ACC112 (cell line): Measurements from ENCODE around the gene FOXN1.

ENCODE experiments used
- H2AFZ ChIP-seq: fragments of 200-600 bp; sonication (generic); one replicate; pipeline ENCODE4 v1.6.0; 2017; ENCODE audit warnings: antibody characterized with exemption, low read length; ENCODE audit not compliant: unreplicated experiment
- H3K27ac ChIP-seq: fragments of 200-600 bp; sonication (generic); 2 replicates; pipeline ENCODE4 v1.5.1; 2014; ENCODE audit warnings: low read depth, mild to moderate bottlenecking, antibody characterized with exemption, low read length, moderate library complexity
- H3K27me3 ChIP-seq: fragments of 200-600 bp; sonication (generic); 2 replicates; pipeline ENCODE4 v1.6.1; 2014; ENCODE audit warnings: mild to moderate bottlenecking, antibody characterized with exemption, low read length, moderate library complexity, mixed read lengths; ENCODE audit not compliant: insufficient read depth
- H3K36me3 ChIP-seq: fragments of 200-600 bp; sonication (generic); 2 replicates; pipeline ENCODE4 v1.6.1; 2016; ENCODE audit warnings: mild to moderate bottlenecking, antibody characterized with exemption, low read length, moderate library complexity, mixed read lengths; ENCODE audit not compliant: insufficient read depth
- H3K4me1 ChIP-seq: fragments of 200-600 bp; sonication (generic); one replicate; pipeline ENCODE4 v1.6.1; 2016; ENCODE audit warnings: low read length, mixed read lengths; ENCODE audit not compliant: insufficient read depth, unreplicated experiment, control insufficient read depth
- H3K4me3 ChIP-seq: fragments of 200-600 bp; sonication (generic); 2 replicates; pipeline ENCODE4 v1.5.1; 2014; ENCODE audit warnings: mild to moderate bottlenecking, low read depth, low read length
- H3K79me2 ChIP-seq: fragments of 200-600 bp; sonication (generic); one replicate; pipeline ENCODE4 v1.6.0; 2016; ENCODE audit warnings: low read length; ENCODE audit not compliant: control insufficient read depth, unreplicated experiment, insufficient read depth

FOXN1 gene

DNA sequence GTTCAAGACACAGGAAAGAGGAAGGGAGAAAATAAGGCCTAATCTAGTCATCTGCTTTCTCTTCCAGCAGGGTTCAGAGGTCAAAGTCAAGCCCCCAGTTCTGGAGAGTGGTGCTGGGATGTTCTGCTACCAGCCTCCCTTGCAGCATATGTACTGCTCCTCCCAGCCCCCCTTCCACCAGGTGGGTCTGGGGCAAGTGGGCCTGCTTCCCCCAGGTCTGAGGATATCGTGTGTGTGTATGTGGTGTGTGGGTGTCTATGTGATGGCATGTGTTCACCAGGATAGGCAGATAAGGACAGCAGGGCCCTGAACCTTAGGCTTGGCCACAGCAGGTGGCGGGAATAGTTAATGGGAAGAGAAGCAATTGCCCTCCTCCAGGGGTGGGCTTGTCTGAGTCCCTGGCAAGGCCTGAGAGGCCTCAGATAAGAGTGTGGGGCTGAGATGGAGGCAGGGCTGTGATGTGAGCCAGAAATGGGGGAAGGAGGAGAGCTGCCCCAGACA lies 21.1 kb downstream of the FOXN1 start:
- Histone ChIP-seq H3K79me2 (no peaks in the 10 kb centered on the region), H3K4me1 (peaks cover 21% of the 10 kb centered on the region), H2AFZ (no peak overlapping the region), H3K36me3 (no peaks in the 10 kb centered on the region), H3K27me3 (no peaks in the 10 kb centered on the region), H3K27ac (no peak overlapping the region), H3K4me3 (no peak overlapping the region)

- Histone ChIP-seq H3K36me3 (no peaks in the 10 kb centered on the region), H3K4me3 (no peak overlapping the region), H3K4me1 (peaks cover 26% of the 10 kb centered on the region), H2AFZ (no peak overlapping the region), H3K27me3 (no peaks in the 10 kb centered on the region), H3K79me2 (no peaks in the 10 kb centered on the region), H3K27ac (no peak overlapping the region)
Measured at GRCh38 chr17:28527859-28528258, 21.7 kb downstream of the FOXN1 start.

- H3K79me2 ChIP-seq = no peaks in the 10 kb centered on the region
- H3K4me1 ChIP-seq = peaks cover 31% of the 10 kb centered on the region
- H3K27ac ChIP-seq = no peak overlapping the region
- H3K4me3 ChIP-seq = no peak overlapping the region
- H2AFZ ChIP-seq = no peak overlapping the region
- no peaks in the 10 kb centered on the region for H3K36me3 ChIP-seq
- H3K27me3 ChIP-seq = no peaks in the 10 kb centered on the region
Measured at GRCh38 chr17:28528327-28529012, 22.3 kb downstream of the FOXN1 start.

GRCh38 chr17:28529013-28529400 lies 22.9 kb downstream of the FOXN1 start:
- no peaks in the 10 kb centered on the region for H3K27me3 ChIP-seq
- no peaks in the 10 kb centered on the region for H3K79me2 ChIP-seq
- H3K4me3 ChIP-seq = no peak overlapping the region
- peaks cover 31% of the 10 kb centered on the region for H3K4me1 ChIP-seq
- H2AFZ ChIP-seq = no peak overlapping the region
- H3K27ac ChIP-seq = no peak overlapping the region
- H3K36me3 ChIP-seq = no peaks in the 10 kb centered on the region

- H3K36me3 ChIP-seq = no peaks in the 10 kb centered on the region
- H3K79me2 ChIP-seq = no peaks in the 10 kb centered on the region
- no peak overlapping the region for H3K27ac ChIP-seq
- H2AFZ ChIP-seq = no peak overlapping the region
- no peak overlapping the region for H3K4me3 ChIP-seq
- no peaks in the 10 kb centered on the region for H3K27me3 ChIP-seq
- peaks cover 25% of the 10 kb centered on the region for H3K4me1 ChIP-seq
Measured at GRCh38 chr17:28530250-28530649, 24.1 kb downstream of the FOXN1 start.

DNA sequence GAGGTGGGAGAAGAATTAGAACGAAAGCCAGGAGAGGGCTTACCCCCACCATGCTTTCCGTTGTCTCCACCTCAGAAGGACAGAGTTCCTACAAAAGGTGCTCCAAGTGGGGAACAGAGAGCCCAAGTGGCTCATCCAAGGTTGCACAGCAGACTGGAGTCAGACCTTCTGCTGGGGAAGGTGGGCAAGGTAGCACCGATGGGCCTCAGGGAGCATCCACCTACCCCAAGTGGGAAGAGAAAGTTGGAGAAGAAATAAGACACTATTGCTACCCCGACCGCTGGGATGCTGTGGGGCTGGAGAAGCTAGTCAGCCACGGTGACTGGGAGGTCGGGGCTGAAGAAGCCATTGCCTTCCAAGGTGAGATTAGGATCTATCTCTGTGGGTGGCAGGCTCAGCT lies 24.8 kb downstream of the FOXN1 start:
- peaks cover 20% of the 10 kb centered on the region for H3K4me1 ChIP-seq
- no peak overlapping the region for H3K4me3 ChIP-seq
- no peak overlapping the region for H3K27ac ChIP-seq
- H2AFZ ChIP-seq = no peak overlapping the region
- no peaks in the 10 kb centered on the region for H3K27me3 ChIP-seq
- H3K79me2 ChIP-seq = no peaks in the 10 kb centered on the region
- H3K36me3 ChIP-seq = no peaks in the 10 kb centered on the region

- Histone ChIP-seq H3K27me3 (no peaks in the 10 kb centered on the region), H2AFZ (no peak overlapping the region), H3K4me1 (peaks cover 20% of the 10 kb centered on the region), H3K27ac (no peak overlapping the region), H3K79me2 (no peaks in the 10 kb centered on the region), H3K36me3 (no peaks in the 10 kb centered on the region), H3K4me3 (no peak overlapping the region)
Measured at GRCh38 chr17:28532050-28532960, 26.2 kb downstream of the FOXN1 start.

GRCh38 chr17:28533091-28533807 lies 27.1 kb downstream of the FOXN1 start:
- Histone ChIP-seq H2AFZ (no peak overlapping the region), H3K27me3 (no peaks in the 10 kb centered on the region), H3K79me2 (no peaks in the 10 kb centered on the region), H3K36me3 (no peaks in the 10 kb centered on the region), H3K4me3 (no peak overlapping the region), H3K27ac (no peak overlapping the region), H3K4me1 (peaks cover 12% of the 10 kb centered on the region)

GRCh38 chr17:28534740-28535375 lies 28.7 kb downstream of the FOXN1 start:
- H3K27ac ChIP-seq = no peak overlapping the region
- no peak overlapping the region for H2AFZ ChIP-seq
- no peaks in the 10 kb centered on the region for H3K27me3 ChIP-seq
- H3K36me3 ChIP-seq = no peaks in the 10 kb centered on the region
- no peak overlapping the region for H3K4me3 ChIP-seq
- peaks cover 10% of the 10 kb centered on the region for H3K4me1 ChIP-seq
- H3K79me2 ChIP-seq = no peaks in the 10 kb centered on the region

DNA sequence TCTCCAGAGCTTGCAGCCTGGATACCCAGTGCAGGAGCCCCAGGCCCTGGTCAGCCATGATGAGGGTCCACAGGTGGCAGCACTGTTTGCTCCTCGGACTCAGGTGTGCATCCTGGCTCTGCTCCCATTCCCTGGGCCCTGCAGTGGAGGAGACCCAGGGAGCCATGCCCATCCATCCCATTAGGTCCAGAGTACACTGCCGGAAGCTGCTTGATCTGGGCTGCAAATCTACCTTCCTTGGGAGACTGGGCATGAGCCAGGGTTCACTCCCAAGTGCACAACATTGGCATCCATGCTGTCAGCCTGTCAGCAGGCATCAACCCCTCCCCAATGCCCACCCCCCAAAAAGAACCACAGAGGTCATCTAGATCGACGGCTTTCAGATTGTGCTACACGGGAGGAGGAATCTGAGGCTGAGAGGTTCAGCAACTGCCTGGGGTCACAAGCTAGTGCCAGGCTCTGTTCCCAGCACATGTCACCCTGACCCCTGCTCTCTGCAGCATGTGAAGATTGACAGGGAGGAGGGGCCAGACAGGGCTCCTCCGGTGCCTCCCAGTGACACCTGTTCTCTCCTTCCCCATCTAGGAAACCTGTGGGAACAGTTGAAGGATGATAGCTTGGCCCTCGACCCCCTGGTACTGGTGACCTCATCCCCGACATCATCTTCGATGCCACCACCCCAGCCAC lies 30.5 kb downstream of the FOXN1 start:
- peaks cover 10% of the 10 kb centered on the region for H3K4me1 ChIP-seq
- no peak overlapping the region for H3K27ac ChIP-seq
- H3K79me2 ChIP-seq = no peaks in the 10 kb centered on the region
- no peak overlapping the region for H3K4me3 ChIP-seq
- no peaks in the 10 kb centered on the region for H3K36me3 ChIP-seq
- no peak overlapping the region for H2AFZ ChIP-seq
- no peaks in the 10 kb centered on the region for H3K27me3 ChIP-seq
